ENCODE results near the gene MPO. TPM values are rescaled to one million over a fixed set of nuclear protein-coding genes. Genes with fewer than 3 reads are reported as not detected.

Gene MPO
- total and polyA plus RNA-seq, 10 of the 15 experiments (the other 5 are each of a cell fraction or from before 2014, with no cell fraction given) = 0.06 to 0.49 (median 0.14) TPM

DNA sequence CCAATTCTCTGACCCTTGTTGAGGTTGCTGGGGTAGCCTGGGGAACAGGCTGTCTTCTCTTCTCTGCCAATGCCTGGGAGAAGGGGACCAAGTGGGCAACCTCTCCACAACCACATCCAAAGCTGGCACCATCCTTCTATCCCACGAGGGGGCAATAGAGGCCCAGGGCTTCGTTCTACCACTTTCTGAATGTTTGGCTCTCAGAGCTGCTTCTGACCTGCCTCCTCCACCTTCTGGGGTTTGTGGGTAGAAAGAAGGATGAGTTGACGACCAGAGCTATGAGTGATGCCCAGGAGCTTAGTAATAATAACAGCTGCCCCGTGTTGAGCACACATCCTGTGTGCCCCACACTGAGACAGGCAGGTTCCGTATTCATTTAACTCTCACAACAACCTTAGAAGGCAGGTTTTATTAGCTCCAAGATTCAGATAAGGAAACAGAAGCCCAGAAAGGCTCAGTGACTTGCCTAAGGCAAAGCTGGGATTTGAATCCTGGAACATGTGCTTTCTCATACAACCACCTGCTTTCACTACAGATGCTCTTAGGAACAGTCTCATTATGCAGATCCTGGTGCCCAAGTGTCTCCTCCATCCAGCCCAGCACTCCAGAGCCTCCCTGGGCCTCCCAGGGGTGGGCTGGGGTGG lies 36.8 kb upstream of the MPO start (continued):
- TF ChIP-seq, protein P1, sequence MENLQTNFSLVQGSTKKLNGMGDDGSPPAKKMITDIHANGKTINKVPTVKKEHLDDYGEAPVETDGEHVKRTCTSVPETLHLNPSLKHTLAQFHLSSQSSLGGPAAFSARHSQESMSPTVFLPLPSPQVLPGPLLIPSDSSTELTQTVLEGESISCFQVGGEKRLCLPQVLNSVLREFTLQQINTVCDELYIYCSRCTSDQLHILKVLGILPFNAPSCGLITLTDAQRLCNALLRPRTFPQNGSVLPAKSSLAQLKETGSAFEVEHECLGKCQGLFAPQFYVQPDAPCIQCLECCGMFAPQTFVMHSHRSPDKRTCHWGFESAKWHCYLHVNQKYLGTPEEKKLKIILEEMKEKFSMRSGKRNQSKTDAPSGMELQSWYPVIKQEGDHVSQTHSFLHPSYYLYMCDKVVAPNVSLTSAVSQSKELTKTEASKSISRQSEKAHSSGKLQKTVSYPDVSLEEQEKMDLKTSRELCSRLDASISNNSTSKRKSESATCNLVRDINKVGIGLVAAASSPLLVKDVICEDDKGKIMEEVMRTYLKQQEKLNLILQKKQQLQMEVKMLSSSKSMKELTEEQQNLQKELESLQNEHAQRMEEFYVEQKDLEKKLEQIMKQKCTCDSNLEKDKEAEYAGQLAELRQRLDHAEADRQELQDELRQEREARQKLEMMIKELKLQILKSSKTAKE (IDR thresholded peaks at IDR 0.05; ENCODE audit: low read depth, poor library complexity, severe bottlenecking) = peak; percentile 40
- TF ChIP-seq NRF1 (conservative IDR thresholded peaks at IDR 0.05; ENCODE audit: low read depth, low read length) = no peak
- TF ChIP-seq CREB1 (IDR thresholded peaks at IDR 0.05; ENCODE audit: low read depth) = no peak
- peak; percentile 59 for TF ChIP-seq RUNX3 (IDR thresholded peaks at IDR 0.05; ENCODE audit: low read length)
- TF ChIP-seq ETV6 (conservative IDR thresholded peaks at IDR 0.05 in 1 of 2, IDR thresholded peaks at IDR 0.05 in 1 of 2; ENCODE audit: borderline replicate concordance in 1 of 2, low read depth in 1 of 2) = 0 out of 4 replicates have a peak, but pooled peaks of 1 of the 2 experiments have one; percentile 20
- TF ChIP-seq POU2F2 (IDR thresholded peaks at IDR 0.05; ENCODE audit: borderline replicate concordance, low read depth, low read length) = peak; percentile 47; the same call in 1 of the 3 replicates
- TF ChIP-seq RCOR1 (conservative IDR thresholded peaks at IDR 0.05; ENCODE audit: low read depth, low read length) = no peak
- TF ChIP-seq, protein P2, sequence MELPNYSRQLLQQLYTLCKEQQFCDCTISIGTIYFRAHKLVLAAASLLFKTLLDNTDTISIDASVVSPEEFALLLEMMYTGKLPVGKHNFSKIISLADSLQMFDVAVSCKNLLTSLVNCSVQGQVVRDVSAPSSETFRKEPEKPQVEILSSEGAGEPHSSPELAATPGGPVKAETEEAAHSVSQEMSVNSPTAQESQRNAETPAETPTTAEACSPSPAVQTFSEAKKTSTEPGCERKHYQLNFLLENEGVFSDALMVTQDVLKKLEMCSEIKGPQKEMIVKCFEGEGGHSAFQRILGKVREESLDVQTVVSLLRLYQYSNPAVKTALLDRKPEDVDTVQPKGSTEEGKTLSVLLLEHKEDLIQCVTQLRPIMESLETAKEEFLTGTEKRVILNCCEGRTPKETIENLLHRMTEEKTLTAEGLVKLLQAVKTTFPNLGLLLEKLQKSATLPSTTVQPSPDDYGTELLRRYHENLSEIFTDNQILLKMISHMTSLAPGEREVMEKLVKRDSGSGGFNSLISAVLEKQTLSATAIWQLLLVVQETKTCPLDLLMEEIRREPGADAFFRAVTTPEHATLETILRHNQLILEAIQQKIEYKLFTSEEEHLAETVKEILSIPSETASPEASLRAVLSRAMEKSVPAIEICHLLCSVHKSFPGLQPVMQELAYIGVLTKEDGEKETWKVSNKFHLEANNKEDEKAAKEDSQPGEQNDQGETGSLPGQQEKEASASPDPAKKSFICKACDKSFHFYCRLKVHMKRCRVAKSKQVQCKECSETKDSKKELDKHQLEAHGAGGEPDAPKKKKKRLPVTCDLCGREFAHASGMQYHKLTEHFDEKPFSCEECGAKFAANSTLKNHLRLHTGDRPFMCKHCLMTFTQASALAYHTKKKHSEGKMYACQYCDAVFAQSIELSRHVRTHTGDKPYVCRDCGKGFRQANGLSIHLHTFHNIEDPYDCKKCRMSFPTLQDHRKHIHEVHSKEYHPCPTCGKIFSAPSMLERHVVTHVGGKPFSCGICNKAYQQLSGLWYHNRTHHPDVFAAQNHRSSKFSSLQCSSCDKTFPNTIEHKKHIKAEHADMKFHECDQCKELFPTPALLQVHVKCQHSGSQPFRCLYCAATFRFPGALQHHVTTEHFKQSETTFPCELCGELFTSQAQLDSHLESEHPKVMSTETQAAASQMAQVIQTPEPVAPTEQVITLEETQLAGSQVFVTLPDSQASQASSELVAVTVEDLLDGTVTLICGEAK (IDR thresholded peaks at IDR 0.05; ENCODE audit: borderline replicate concordance) = no peak
- TF ChIP-seq SP1 (IDR thresholded peaks at IDR 0.05; ENCODE audit: low read depth, low read length) = peak; percentile 7
- no peak for TF ChIP-seq SMAD5 (IDR thresholded peaks at IDR 0.05; ENCODE audit: low read depth)
- TF ChIP-seq BHLHE40 (IDR thresholded peaks at IDR 0.05; ENCODE audit: borderline replicate concordance in 1 of 2, low read depth in 2 of 2, low read length in 1 of 2) = peak in 1 of 2 experiments; percentile 8; a peak in 1 of 4 replicates
- TF ChIP-seq, protein P3, sequence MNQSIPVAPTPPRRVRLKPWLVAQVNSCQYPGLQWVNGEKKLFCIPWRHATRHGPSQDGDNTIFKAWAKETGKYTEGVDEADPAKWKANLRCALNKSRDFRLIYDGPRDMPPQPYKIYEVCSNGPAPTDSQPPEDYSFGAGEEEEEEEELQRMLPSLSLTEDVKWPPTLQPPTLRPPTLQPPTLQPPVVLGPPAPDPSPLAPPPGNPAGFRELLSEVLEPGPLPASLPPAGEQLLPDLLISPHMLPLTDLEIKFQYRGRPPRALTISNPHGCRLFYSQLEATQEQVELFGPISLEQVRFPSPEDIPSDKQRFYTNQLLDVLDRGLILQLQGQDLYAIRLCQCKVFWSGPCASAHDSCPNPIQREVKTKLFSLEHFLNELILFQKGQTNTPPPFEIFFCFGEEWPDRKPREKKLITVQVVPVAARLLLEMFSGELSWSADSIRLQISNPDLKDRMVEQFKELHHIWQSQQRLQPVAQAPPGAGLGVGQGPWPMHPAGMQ (IDR thresholded peaks at IDR 0.05; ENCODE audit: borderline replicate concordance) = no peak
- peak; percentile 37; the same call in 1 of the 2 replicates for TF ChIP-seq IKZF1 (conservative IDR thresholded peaks at IDR 0.05)
- TF ChIP-seq, protein P4, sequence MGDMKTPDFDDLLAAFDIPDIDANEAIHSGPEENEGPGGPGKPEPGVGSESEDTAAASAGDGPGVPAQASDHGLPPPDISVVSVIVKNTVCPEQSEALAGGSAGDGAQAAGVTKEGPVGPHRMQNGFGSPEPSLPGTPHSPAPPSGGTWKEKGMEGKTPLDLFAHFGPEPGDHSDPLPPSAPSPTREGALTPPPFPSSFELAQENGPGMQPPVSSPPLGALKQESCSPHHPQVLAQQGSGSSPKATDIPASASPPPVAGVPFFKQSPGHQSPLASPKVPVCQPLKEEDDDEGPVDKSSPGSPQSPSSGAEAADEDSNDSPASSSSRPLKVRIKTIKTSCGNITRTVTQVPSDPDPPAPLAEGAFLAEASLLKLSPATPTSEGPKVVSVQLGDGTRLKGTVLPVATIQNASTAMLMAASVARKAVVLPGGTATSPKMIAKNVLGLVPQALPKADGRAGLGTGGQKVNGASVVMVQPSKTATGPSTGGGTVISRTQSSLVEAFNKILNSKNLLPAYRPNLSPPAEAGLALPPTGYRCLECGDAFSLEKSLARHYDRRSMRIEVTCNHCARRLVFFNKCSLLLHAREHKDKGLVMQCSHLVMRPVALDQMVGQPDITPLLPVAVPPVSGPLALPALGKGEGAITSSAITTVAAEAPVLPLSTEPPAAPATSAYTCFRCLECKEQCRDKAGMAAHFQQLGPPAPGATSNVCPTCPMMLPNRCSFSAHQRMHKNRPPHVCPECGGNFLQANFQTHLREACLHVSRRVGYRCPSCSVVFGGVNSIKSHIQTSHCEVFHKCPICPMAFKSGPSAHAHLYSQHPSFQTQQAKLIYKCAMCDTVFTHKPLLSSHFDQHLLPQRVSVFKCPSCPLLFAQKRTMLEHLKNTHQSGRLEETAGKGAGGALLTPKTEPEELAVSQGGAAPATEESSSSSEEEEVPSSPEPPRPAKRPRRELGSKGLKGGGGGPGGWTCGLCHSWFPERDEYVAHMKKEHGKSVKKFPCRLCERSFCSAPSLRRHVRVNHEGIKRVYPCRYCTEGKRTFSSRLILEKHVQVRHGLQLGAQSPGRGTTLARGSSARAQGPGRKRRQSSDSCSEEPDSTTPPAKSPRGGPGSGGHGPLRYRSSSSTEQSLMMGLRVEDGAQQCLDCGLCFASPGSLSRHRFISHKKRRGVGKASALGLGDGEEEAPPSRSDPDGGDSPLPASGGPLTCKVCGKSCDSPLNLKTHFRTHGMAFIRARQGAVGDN (IDR thresholded peaks at IDR 0.05) = peak; percentile 31; the same call in 1 of the 2 replicates

Data from GM12878 (cell line).